HEK293 (cell line): ENCODE measurements around the gene TYRP1.

Experiments used
- CTCF ChIA-PET: fragments of 350-600 bp; formaldehyde crosslinking; extraction: SDS; loops from one replicate; lab custom pipeline; 2021; ENCODE audit warnings: antibody characterized with exemption; lab: Yijun Ruan, JAX
- POLR2A ChIA-PET: fragments of 300-600 bp; formaldehyde crosslinking; extraction: SDS; loops from one replicate; lab custom pipeline; 2020; ENCODE audit warnings: antibody characterized with exemption, inconsistent platforms; lab: Yijun Ruan, JAX
- H3K27ac ChIP-seq: fragments of 200-500 bp; sonication (Bioruptor generic); 2 replicates; pipeline ENCODE4 v1.5.1; 2014; ENCODE audit warnings: low read depth, low read length, control low read depth, inconsistent platforms; ENCODE audit errors: extremely low read depth
- H3K36me3 ChIP-seq, 2 experiments: fragments of 200-500 bp in 1 of 2; sonication (Bioruptor generic) in 1 of 2; 1 replicate in 1 of 2; 2 replicates in 1 of 2; pipeline ENCODE4 v1.5.1; 2014 to 2017; ENCODE audit warnings: inconsistent platforms in 2 of 2, low read length in 2 of 2; ENCODE audit not compliant: control insufficient read depth in 2 of 2, insufficient read depth in 1 of 2
- H3K4me1 ChIP-seq: fragments of 200-500 bp; sonication (Bioruptor generic); 2 replicates; pipeline ENCODE4 v1.5.1; 2014; ENCODE audit warnings: mild to moderate bottlenecking, low read length, inconsistent platforms; ENCODE audit not compliant: control insufficient read depth, insufficient read depth
- H3K4me3 ChIP-seq: 2 replicates; pipeline ENCODE4 v1.5.1; 2011; ENCODE audit warnings: low read depth, mild to moderate bottlenecking, control low read depth, low read length, moderate library complexity
- H3K9me3 ChIP-seq: fragments of 200-500 bp; sonication (Bioruptor generic); 2 replicates; pipeline ENCODE4 v1.5.1; 2014; ENCODE audit warnings: low read depth, low read length, inconsistent platforms; ENCODE audit not compliant: control insufficient read depth, insufficient read depth
- HOXC10 ChIP-seq: sonication (generic); formaldehyde crosslinking; IDR thresholded peaks from 2 replicates; pipeline ENCODE4 v1.8.1; 2023; ENCODE audit warnings: mild to moderate bottlenecking, missing genetic modification reagents
- KLF17 ChIP-seq: fragments of 450-650 bp; formaldehyde crosslinking; IDR thresholded peaks from 2 replicates; pipeline ENCODE4 v1.5.1; 2016; ENCODE audit warnings: missing biosample characterization, missing genetic modification characterization
- PRDM6 ChIP-seq: fragments of 450-650 bp; formaldehyde crosslinking; IDR thresholded peaks from 2 replicates; pipeline ENCODE4 v1.5.1; 2017; ENCODE audit warnings: missing biosample characterization, missing genetic modification characterization
- REPIN1 ChIP-seq: fragments of 450-650 bp; formaldehyde crosslinking; IDR thresholded peaks from 2 replicates; pipeline ENCODE4 v1.5.1; 2017; ENCODE audit warnings: missing biosample characterization, missing genetic modification characterization, low read depth
- REST ChIP-seq: fragments of 450-650 bp; formaldehyde crosslinking; IDR thresholded peaks from 2 replicates; pipeline ENCODE4 v1.5.1; 2016; ENCODE audit warnings: missing biosample characterization, missing genetic modification characterization
- SALL2 ChIP-seq: fragments of 450-650 bp; formaldehyde crosslinking; IDR thresholded peaks from 2 replicates; pipeline ENCODE4 v1.5.0; 2017; ENCODE audit warnings: missing biosample characterization, mild to moderate bottlenecking, missing genetic modification characterization, borderline replicate concordance
- TRIM28 ChIP-seq: IDR thresholded peaks from 2 replicates; pipeline ENCODE4 v1.6.1; 2011; ENCODE audit warnings: low read length, control low read depth, borderline replicate concordance
- TSHZ1 ChIP-seq: fragments of 450-650 bp; formaldehyde crosslinking; IDR thresholded peaks from 2 replicates; pipeline ENCODE4 v1.5.1; 2016; ENCODE audit warnings: missing biosample characterization, missing genetic modification characterization, borderline replicate concordance
- ZBTB44 ChIP-seq: fragments of 450-650 bp; IDR thresholded peaks from 2 replicates; pipeline ENCODE4 v1.5.1; 2018; ENCODE audit warnings: missing biosample characterization, mild to moderate bottlenecking, missing genetic modification characterization
- ZFHX2 ChIP-seq: fragments of 450-650 bp; formaldehyde crosslinking; conservative IDR thresholded peaks from 2 replicates; pipeline ENCODE4 v1.5.1; 2016; ENCODE audit warnings: missing biosample characterization, missing genetic modification characterization
- ZNF184 ChIP-seq: fragments of 450-650 bp; IDR thresholded peaks from 2 replicates; pipeline ENCODE4 v1.5.1; 2018; ENCODE audit warnings: missing biosample characterization, mild to moderate bottlenecking, missing genetic modification characterization
- ZNF302 ChIP-seq: fragments of 450-650 bp; formaldehyde crosslinking; IDR thresholded peaks from 2 replicates; pipeline ENCODE4 v1.5.1; 2016; ENCODE audit warnings: missing biosample characterization, missing genetic modification characterization, low read depth
- ZNF350 ChIP-seq: fragments of 450-650 bp; formaldehyde crosslinking; IDR thresholded peaks from 2 replicates; pipeline ENCODE4 v1.5.0; 2017; ENCODE audit warnings: missing biosample characterization, mild to moderate bottlenecking, missing genetic modification characterization
- ZNF473 ChIP-seq: fragments of 450-650 bp; formaldehyde crosslinking; IDR thresholded peaks from 2 replicates; pipeline ENCODE4 v1.5.1; 2017; ENCODE audit warnings: missing biosample characterization, missing genetic modification characterization
- ZNF548 ChIP-seq: fragments of 450-650 bp; formaldehyde crosslinking; IDR thresholded peaks from 2 replicates; pipeline ENCODE4 v1.5.1; 2016; ENCODE audit warnings: missing biosample characterization, missing genetic modification characterization
- ZNF558 ChIP-seq: fragments of 450-650 bp; formaldehyde crosslinking; IDR thresholded peaks from 2 replicates; pipeline ENCODE4 v1.5.1; 2016; ENCODE audit warnings: missing biosample characterization, missing genetic modification characterization
- ZNF664 ChIP-seq: fragments of 450-650 bp; formaldehyde crosslinking; IDR thresholded peaks from 2 replicates; pipeline ENCODE4 v1.5.1; 2016; ENCODE audit warnings: missing biosample characterization, missing genetic modification characterization
- ZNF707 ChIP-seq: fragments of 450-650 bp; formaldehyde crosslinking; IDR thresholded peaks from 2 replicates; pipeline ENCODE4 v1.5.1; 2016; ENCODE audit warnings: missing biosample characterization, missing genetic modification characterization
- ZNF792 ChIP-seq: fragments of 450-650 bp; formaldehyde crosslinking; IDR thresholded peaks from 2 replicates; pipeline ENCODE4 v1.5.1; 2016; ENCODE audit warnings: missing biosample characterization, missing genetic modification characterization
- ZSCAN30 ChIP-seq: fragments of 450-650 bp; IDR thresholded peaks from 2 replicates; pipeline ENCODE4 v1.5.1; 2018; ENCODE audit warnings: missing biosample characterization, mild to moderate bottlenecking, missing genetic modification characterization, moderate library complexity

The TYRP1 gene

GRCh38 chr9:12703996-12704395, 10.8 kb downstream of the TYRP1 start (continued):
- TF ChIP-seq TRIM28 (no peak), ZNF664 (no peak), ZFHX2 (tag by site-specific recombination) (no peak), ZNF558 (tag by site-specific recombination) (no peak), HOXC10 (no peak), KLF17 (tag by site-specific recombination) (no peak), ZNF548 (tag by site-specific recombination) (no peak), ZNF473 (tag by site-specific recombination) (no peak), ZBTB44 (tag by site-specific recombination) (no peak), SALL2 (no peak), REST (tag by site-specific recombination) (no peak)

GRCh38 chr9:12705738-12706391, 12.7 kb downstream of the TYRP1 start:
- TF ChIP-seq REPIN1 (tag by site-specific recombination) (no peak), PRDM6 (tag by site-specific recombination) (peak; percentile 39; the same call in 1 of the 2 replicates)
- POLR2A ChIA-PET: no interaction called here
- H3K4me3 ChIP-seq: no peak overlapping the region
- no peaks in the 10 kb centered on the region for H3K9me3 ChIP-seq
- peaks cover 3% of the 10 kb centered on the region; the same call in 1 of the 2 replicates for H3K4me1 ChIP-seq
- H3K36me3 ChIP-seq: no peaks in the 10 kb centered on the region
- CTCF ChIA-PET: interaction anchor here (0.6 to 1.1 kb wide), 5 partner anchors 9 to 1807 kb away, joined by 3 to 5 read pairs (median 4); no protein-coding TSS in a partner anchor
- no peak overlapping the region for H3K27ac ChIP-seq

GRCh38 chr9:12708562-12709298, 15.5 kb downstream of the TYRP1 start:
- Histone ChIP-seq H3K36me3 (no peaks in the 10 kb centered on the region), H3K4me3 (no peak overlapping the region), H3K4me1 (peaks cover 3% of the 10 kb centered on the region; the same call in 1 of the 2 replicates), H3K9me3 (no peaks in the 10 kb centered on the region), H3K27ac (no peak overlapping the region)
- ChIA-PET POLR2A (no interaction called here), CTCF (no interaction called here)
- TF ChIP-seq REPIN1 (tag by site-specific recombination): no peak
- no peak for TF ChIP-seq ZNF792
- no peak for TF ChIP-seq ZNF707 (tag by site-specific recombination)
- TF ChIP-seq SALL2: no peak
- TF ChIP-seq ZSCAN30 (tag by site-specific recombination): no peak
- TF ChIP-seq ZNF302 (tag by site-specific recombination): no peak
- TF ChIP-seq ZNF350 (tag by site-specific recombination): no peak
- no peak for TF ChIP-seq TSHZ1
- TF ChIP-seq ZNF184: 0 out of 2 replicates have a peak, but pooled peaks have one; percentile 22
